ENCODE results near the gene PIP5KL1.

DNA sequence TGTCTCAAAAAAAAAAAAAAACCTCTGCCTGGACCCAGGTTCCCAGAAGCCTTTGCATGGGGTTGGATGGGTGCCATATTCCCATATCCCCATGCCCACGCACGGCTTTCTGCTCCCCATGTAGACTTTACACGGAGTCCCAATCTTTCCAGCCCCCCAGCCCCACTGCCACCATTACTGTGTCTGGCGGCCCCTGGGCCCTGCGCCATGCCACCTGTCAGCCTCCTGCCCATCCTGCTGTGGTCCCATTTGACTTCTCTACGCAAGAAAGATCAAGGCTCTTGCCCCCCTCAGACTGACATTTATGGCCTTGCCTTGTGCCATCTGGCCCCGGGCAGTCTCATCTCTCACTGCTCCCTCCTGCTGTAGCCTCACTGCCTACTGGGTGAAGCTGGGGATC lies 46.6 kb downstream of the PIP5KL1 start:
- no peak for TF ChIP-seq CTCF (IDR thresholded peaks at IDR 0.05)
- TF ChIP-seq POLR2A (IDR thresholded peaks at IDR 0.05): no peak
